ENCODE data around the gene PDE6D.
A peak's percentile ranks its signal among the peaks of the same experiment; 100 is the strongest.
"Not testable (repeated sequence)": the region's sequence is repeated elsewhere in the genome, so short reads cannot be mapped to it uniquely, and the experiment has no call there.

The PDE6D gene

GRCh38 chr2:231718799-231719198, 62.3 kb downstream of the PDE6D start:
- no peak for DNase-seq

GRCh38 chr2:231717281-231718171, 63.6 kb downstream of the PDE6D start:
- peak; percentile 61 for DNase-seq

DNA sequence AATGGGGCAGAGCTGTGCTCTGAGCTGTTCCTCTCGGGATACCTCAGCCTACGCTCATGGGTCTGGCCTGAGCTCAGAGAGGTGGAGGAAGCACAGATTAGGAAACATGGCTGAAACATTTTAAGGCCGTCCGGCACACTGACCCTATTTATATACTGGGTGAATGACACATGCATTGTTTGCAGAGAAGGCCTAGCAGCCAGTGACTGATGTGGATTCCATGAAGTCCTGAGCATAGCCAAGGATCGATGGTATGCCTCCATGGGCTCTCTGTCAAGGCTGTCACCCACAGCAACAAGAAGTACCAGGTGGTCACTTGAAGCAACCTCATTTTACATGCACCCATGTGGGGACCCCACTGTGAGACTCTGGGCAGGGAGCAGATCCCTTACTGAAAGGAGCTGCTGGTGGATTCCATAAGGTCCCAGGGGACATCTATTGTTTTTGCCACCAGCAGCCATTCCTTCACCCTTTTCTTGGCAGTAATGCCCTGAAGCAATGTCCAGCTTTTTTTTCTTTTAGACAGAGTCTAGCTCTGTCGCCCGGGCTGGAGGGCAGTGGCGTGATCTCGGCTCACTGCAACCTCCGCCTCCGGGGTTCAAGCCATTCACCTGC, 64.3 kb downstream of the PDE6D start:
- peak; percentile 49 for DNase-seq

- peak; percentile 76 for DNase-seq
Observed at GRCh38 chr2:231715988-231716616, 65.0 kb downstream of the PDE6D start.

DNA sequence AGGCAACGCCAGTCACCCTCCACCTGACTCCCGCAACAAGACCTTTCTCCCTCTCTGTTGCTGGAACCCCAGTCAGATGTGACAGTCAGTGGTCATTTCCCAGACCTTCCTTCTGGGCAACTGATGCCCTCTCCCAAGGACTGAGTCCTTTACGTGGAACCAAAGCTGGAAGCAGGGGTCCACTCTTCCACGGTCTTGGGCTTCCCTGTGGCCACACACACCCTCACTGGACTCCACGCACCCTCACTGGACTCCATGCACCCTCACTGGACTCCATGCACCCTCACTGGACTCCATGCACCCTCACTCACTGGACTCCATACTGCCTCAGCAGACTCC, 65.6 kb downstream of the PDE6D start:
- no peak for DNase-seq

- peak; percentile 50 for DNase-seq
Observed at GRCh38 chr2:231714639-231715498, 66.2 kb downstream of the PDE6D start.

- DNase-seq, result peak; percentile 88
Observed at GRCh38 chr2:231713730-231714638, 67.1 kb downstream of the PDE6D start.

DNA sequence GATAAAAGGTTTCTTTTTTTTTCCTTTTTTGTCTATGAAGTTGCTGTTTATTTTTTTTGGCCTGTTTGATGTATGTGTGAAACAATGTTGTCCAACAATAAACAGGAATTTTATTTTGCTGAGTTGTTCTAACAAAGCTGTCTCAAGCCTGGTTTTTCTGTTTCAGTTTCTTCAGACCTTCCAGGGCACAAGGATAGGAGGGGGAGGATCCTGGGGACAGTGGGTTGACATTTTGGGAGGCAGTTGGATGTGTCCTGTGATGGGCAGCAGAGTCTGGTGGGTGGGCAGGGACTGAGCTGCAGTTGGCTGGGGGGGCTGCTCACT, 67.7 kb downstream of the PDE6D start:
- not testable (repeated sequence) for DNase-seq

- DNase-seq, result not testable (repeated sequence)
Observed at GRCh38 chr2:231712451-231713021, 68.5 kb downstream of the PDE6D start.

DNA sequence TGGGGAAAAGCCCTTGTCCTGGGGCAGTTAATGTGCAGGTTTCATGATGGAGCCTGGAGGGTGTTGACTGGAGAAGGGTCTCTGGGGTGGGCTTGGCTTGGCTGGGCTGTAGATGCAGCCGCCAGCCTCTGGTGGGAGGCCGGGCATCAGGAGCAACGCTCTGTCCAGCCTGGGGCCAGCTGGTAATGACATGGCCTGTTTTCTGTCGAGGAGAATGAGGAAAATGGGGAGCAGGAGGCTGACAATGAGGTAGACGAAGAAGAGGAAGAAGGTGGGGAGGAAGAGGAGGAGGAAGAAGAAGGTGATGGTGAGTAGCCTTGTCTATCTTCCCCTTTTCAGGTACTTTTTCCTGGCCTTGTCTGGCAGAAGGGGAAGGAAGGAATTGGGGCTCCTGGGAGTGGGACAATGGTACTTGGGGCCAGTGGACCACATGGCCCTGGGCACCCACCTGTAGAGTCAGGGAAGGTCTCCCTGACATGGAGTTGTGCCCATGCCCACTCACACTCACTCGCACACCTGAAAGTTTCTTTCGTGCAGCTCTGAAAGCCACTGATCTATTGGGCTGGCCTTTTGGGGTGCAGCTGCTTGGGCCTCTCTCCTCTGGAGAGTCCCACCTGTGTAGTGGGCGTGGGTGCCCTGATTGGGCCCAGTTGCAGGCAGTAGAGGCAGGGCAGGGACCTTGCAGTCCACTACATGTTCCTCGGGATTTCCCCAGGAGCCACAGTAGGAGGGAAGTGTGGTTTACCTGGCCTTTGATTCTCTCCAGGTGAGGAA, 69.2 kb downstream of the PDE6D start:
- no peak for DNase-seq

DNA sequence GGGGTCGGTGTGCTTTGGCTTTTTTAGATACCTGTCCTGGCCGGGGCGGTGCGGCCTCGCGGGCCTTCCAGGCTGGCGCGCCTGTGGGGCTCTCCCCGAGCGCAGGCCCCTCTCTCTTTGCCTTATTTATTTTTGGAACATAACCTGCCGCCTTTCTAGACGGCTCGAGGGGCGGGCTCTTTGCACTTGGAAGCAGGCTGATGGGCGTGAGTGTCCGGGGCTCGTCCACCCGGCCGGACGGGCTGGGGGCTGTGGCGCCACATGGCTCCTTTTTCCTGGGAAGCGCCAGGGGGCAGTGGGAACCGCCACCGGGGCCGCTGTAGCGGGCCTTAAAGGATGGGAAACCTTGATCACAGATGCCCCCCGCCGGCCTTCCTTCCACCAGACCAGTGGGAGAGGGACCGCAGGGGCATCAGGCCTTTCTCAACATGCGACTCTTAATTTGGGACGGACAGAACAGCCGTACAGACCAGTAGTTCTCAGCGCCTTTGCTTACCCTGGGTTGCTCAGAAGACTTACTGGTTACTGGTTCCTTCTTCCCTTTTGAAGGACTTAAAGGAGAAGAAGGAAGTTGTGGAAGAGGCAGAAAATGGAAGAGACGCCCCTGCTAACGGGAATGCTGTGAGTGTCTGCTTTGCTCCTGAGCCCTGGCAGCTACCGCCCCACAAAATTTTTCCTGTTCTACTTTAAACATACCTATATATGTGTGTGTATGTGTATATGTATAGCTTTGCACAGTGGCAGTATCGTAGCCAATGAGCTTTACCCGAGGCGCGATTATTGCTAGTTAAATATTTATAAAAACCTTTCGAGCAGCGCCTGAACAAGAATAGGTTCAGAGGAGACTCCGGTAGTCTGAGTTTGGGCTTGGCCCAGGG, 70.0 kb downstream of the PDE6D start:
- DNase-seq, result peak; percentile 16

DNA sequence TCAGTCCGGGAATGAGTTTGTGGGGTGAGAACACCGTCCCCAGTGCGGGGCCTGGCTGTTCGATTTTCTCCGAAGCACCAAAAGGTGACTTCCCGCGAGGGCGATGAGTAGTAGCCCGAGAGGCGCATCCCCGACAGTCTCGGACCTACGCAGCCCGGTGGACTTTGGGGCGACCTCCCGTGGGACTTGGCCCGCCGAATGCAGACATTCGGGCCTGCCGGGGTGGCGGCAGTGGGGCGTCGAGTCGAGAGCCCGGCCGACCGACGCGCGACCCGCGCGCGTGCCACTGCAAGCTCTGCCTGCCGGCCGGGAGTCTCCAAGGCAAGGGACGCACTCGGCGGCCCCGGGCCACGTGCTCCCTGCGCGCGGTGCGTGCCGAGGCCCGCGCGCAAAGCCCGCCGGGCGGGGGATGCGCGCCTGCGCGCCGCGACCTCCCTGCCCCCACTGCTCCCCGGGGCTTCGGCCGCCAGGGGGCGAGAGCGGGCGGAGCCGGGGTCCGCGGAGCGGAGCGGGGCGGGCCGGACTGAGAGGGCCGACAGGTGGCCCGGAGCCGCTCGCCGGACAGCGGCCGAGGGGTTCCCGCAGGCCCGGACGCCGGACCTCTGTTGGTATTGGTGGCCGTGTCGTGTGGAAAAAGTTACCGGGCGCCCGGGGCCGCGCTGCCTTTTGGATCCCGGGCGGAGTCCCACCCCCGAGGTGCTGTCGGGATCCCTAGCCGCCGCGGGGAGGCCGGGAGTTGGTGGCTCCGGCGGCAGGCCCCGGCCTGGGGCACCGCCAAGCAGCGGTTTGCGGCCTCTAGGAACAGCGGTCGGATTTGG, 70.9 kb downstream of the PDE6D start:
- DNase-seq, result peak; percentile 80

DNA sequence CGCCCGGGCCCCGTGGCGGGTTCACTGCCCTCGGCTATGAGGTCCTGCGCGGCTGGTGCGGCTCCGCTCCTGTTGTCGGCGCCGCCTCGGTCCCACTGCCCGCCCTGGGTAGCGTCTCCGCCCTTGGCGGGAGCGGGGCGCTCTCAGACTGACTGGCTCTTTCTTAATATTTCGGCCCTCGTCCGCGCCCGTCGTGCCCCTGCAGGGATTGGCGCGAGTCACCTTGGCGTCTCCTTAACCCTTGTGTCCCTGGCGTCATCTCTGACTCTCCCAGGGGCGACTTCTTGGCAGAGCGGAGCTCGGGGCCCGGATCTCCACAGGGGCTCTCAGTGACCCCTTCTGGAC, 71.5 kb downstream of the PDE6D start:
- DNase-seq, result peak; percentile 7

DNA sequence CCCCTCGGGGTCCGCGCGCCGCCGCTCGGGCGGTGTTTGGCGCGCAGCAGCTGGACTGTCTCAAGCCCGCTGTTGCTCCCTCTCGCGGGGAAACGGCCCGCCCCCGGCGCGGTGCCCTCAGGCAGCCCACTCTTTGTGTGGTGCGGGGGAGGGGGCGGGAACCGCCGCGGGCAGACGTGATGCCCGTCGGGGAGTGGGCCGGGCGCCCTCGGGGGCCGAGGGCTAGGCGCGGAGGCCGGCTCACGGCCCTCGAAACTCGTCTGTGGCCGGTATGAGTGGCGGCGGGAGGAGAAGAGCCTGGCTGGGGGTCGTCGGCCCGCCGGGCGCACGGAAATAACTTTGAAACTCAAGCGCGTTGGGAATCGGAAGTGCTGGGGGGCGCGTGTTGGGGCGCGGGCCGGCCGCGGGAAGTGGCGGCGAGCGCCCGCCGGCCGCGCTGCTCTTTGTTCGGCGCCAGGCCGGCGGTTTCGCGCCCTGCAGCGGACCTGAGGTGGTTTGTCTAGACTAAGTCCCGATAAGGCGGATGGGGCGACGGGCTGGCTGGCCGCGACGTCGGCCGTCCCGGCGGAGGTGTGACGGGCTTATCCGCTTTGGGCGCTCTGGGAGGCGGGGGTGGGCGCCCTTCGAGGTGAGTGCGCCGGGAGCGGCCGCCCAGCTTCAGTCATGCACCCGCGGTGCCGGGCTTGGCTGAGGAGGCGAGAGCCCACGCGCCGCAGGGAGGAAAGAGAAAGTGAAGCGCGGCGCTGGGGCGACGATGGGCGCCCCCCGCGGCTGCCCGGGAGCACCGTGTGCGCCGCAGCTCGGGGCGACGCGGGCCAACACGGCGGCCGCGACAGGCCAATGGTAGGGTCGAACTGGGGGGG, 72.1 kb downstream of the PDE6D start:
- DNase-seq, result peak; percentile 25

DNA sequence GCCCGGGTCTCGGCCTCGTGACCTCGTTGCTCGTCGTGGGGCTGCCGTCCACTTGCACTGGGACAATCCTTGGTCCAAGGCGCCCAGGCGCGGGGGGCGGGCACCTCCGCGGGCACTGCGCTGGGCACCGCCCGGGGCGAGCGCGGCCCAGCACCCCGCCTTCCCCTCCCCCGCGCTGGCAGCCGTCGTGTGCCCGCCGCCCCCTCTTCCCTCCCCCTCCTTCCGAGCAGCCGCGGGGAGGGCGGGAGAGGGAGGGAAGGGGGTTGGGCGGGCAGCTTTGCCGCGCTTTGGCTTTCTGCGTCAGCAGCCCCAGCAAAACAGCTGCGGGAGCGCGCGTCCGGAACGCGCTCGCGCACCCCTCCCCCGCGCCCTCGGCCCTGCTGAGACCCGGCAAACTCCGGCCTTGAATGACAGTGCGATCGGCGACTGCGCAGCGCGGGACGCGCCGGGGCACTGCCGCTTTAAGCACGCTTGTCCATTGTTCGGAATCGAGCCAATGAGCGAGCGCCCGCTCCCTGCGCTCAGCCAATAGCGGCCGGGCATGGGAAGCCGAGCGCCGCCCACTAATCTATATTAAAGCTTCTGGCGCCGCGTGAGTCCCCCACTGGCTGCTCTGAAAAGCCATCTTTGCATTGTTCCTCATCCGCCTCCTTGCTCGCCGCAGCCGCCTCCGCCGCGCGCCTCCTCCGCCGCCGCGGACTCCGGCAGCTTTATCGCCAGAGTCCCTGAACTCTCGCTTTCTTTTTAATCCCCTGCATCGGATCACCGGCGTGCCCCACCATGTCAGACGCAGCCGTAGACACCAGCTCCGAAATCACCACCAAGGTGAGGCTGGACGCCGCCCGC, 72.9 kb downstream of the PDE6D start, which contains the start of gene PTMA:
TSS of gene PTMA (plus strand) at position 599 of the 846 bp plus-strand sequence. CDS start at position 781, 182 bp downstream.
- DNase-seq, result peak; percentile 100

DNA sequence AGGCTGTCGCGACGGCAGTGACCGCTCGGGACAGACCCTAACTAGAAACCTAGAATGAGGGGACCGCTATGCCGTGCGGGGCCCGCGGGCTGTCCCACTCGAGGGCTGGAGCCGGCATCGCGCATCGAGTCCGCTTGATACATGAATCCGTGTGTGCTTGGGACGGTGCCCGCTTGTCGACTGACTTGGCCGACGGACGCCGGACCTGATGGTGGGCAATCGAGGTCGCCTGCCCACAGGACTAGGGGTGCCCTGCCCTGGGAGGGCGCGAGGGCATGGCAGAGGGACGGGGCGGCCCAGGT, 73.5 kb downstream of the PDE6D start:
- DNase-seq, result peak; percentile 38
